ENCODE measurements around the gene MIB2.
A peak's percentile ranks its signal among the peaks of the same experiment; 100 is the strongest.

Gene MIB2

GRCh38 chr1:1598720-1599029 lies 16.6 kb upstream of the MIB2 start:
- DNase-seq, result no peak

DNA sequence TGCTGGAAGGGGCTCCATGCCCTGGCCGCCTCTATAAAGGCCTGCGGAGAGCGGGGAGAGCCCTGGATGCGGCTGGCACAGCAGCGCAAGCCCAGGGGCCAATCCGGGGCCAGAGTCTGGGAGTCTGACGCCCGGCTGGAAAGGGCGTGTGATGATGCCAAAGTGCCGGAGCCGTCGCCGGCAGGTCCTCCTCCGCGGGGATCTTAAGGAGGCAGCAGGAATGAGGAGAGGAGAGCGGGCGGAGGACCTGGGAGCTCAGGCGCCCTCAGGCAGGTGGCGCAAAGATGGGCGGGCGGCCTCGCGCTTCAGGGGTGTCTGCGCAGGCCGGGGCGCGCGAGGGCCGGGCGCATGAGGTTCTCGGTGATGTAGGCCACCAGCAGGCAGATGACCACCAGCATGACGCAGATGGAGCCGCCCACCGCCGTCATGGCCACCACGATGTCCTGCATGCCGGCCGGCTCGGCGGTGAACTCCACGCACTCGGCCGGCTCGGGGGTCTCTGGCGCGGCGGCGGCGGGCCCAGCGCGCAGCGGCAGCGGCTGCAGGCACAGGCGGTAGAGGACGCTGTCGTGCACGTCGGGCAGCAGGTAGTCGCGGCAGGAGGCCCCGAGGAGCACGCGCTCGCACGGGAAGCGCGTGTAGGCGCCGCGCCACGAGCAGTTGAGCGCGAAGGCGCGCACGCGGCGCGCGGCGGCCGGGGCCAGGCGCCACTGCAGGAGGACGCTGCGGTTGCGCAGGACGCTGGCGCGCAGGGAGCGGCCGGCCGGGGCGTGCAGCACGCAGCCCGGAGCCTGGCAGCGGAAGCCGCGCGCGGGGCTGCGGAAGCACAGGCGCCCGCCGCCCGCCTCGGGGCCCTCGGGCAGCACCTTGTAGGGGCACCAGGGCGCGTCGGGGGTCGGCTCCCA lies 16.0 kb upstream of the MIB2 start:
- no peak for DNase-seq

- DNase-seq, result no peak
Measured at GRCh38 chr1:1599935-1600860, 15.1 kb upstream of the MIB2 start, which contains the start of gene FNDC10. Gene FNDC10, minus strand, starts transcription at chr1:1600135. Its CDS starts 120 bp downstream, at chr1:1600015.

DNA sequence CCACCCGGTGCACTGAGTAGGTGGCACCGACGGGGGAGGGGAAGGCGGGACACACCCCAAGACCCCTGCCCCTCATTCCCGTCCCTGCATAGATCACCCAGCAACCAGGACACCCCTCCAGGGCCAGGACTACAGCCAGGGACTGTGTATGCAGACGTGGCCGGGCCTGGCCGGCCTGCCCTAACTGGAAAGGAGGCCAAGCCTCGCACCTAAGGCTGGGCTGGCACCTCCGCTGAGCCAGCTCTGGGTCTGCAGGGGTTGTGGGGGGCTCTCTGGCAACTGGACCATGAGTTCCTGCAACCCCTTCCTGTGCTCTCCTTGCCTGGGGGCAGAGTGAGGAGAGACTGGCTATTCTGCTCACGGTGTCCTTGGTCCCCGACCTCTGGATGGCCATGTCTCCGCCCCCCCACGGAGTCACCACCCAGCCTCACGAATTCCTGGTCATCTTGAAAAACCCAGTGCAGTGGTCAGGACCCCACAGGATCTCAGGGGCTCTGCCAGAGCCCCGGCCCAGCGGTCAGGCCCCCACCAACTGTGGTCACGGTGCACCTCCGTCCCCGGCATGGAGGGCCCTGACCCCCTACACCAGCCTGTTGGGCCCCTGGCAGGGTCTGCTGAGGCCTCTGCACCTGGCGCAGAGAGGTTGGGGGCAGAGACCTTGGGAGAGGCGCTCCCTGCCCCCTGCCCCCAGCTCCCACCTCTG lies 14.3 kb upstream of the MIB2 start:
- DNase-seq, result no peak

- DNase-seq, result no peak
Measured at GRCh38 chr1:1601564-1602303, 13.6 kb upstream of the MIB2 start.

DNA sequence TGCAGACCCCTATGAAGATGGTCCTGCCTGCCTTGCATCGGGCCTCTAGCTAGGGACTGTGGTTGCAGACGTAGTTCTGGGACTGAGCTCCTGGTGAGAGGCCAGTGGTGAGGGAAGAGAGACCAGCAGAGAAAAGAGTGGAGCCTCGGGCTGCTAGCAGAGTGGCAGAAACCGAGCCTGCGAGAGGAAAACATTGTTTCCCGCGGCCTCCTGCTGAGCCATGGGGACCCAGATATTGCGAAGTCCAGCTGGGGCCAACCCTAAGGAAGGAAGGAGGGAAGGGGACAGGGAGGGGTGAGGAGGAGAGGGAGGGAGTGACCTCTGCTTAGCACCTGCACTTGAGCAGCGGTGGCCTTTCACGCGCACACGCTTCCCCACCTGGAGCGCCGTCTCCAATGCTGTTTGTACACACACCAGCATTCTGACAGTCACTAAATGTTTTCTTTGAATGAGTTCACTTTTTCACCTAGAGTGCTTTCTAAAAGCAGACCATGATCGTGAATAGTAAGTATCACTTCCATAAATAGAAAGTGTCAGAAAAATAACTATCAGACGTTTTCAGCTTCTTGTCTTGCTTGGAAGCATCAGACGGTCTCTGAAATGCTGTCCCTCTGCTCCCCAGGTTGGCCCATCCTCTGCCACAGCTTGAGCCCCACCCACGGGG lies 12.9 kb upstream of the MIB2 start:
- DNase-seq, result no peak

DNA sequence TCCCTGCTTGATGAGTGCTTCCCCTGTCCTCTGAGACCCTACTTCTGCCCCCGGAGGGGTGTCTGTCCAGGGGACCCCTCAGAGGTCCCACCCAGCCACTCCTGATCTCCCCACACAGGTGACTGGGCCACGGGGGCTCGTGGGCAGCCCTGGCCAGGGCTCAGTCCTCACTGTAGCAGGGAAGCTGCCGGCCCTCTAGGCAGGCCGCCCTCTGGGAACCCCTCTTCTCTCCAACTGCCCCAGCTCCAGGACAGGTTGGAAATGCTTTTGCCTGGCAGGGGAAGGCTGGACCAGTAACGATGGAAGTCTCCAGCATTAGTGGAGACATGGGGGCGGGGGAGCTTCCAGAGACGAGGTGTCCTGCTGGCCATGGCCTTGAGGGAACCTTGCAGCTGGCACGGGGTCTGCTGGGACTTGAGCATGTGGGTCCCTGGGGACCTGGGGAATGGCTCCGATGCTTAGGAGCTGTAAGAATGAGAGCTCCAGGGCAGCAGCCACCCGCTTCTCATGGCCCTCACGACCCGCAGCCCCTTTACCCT lies 12.3 kb upstream of the MIB2 start:
- no peak for DNase-seq

GRCh38 chr1:1603671-1604373 lies 11.5 kb upstream of the MIB2 start:
- no peak for DNase-seq

GRCh38 chr1:1604374-1605033 lies 10.8 kb upstream of the MIB2 start:
- no peak for DNase-seq

- no peak for DNase-seq
Measured at GRCh38 chr1:1605034-1605591, 10.2 kb upstream of the MIB2 start.

DNA sequence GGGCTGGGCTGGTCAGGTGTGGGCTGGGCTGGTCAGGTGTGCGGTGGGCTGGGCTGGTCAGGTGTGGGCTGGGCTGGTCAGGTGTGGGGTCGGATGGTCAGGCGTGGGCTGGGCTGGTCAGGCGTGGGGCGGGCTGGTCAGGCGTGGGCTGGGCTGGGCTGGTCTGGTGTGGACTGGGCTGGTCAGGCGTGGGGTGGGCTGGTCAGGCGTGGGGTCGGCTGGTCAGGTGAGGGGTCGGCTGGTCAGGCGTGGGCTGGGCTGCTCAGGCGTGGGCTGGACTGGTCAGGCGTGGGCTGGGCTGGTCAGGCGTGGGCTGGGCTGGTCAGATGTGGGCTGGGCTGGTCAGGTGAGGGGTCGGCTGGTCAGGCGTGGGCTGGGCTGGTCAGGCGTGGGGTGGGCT lies 9.6 kb upstream of the MIB2 start:
- no peak for DNase-seq

- DNase-seq, result no peak
Measured at GRCh38 chr1:1606232-1606631, 9.1 kb upstream of the MIB2 start.

DNA sequence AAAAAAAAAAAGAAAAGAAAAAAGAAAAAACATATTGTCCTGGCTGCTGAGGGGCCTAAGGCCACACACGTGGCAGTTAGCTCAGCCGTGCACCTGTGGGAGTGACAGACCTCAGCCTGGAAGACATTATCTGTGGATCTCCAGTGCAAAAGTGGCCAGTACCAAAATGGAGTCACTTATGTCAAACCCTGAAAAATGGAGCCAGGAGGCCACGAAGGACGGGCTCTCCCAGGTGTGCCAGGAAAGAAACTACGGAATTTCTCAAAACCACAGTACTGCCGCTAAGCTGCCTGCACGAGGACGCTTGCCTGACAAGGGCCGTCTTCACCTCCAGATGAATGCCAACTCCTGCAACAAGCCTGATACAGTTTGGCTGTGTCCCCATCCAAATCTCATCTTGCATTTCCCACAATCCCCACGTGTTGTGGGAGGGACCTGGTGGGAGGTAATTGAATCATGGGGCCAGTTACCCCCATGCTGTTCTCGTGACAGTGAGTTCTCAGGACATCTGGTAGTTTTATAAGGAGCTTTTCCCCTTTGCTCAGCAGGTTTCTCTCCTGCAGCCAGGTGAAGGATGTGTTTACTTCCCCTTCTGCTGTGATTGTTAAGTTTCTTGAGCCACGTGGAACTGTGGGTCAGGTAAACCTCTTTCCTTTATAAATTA lies 5.3 kb upstream of the MIB2 start:
- DNase-seq, result no peak

- no peak for DNase-seq
Measured at GRCh38 chr1:1610796-1611195, 4.5 kb upstream of the MIB2 start.

GRCh38 chr1:1612104-1612400 lies 3.2 kb upstream of the MIB2 start:
- DNase-seq, result peak; percentile 73

GRCh38 chr1:1613509-1614082 lies 1.7 kb upstream of the MIB2 start:
- no peak for DNase-seq

DNA sequence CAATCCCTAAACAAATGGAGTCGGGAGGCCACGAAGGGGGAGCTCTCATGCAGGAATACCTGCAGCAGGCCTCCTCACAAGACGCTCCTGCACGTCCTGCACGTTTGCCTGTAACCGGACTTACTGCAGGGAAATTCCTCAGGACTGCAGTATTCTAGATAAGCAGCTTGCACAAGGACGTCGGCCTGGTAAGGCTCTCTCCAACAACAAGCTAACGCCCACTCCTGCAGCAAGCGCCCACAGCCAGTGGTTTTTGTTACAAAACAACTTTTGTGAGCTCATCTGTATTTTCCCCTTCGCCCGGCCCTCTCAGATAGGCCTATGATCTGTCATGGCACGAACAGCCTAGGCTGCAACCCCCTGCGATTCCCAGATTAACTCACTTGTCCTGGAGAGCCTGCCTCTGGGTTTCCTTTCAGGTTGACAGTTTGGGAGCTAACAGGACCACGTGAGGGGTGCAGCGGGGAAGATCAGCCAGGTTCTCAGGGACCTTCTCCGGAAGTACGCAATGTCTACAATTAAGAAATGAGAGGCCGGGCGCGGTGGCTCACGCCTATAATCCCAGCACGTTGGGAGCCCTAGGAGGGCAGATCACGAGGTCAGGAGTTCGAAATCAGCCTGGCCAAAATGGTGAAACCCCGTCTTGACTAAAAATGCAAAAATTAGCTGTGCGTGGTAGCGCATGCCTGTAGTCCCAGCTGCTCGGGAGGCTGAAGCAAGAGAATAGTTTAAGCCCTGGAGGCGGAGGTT lies 921 bp upstream of the MIB2 start:
- no peak for DNase-seq

DNA sequence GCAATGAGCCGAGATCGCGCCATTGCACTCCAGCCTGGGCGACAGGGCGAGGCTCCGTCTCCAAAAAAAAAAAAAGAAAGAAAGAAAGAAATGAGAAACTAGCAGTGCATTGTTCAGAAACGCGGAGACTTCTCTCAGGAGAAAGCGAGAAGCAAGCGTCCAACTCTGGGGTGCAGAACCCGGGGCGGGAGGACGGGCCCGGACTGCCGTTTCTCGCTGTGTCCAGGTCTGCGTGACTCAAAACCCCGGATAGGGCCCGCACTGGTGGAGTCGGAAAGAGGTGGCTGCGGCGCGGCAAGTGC lies 395 bp upstream of the MIB2 start:
- DNase-seq, result no peak
